ENCODE results near the gene NDUFA3. TPM values are rescaled to one million over a fixed set of nuclear protein-coding genes. Genes with fewer than 3 reads are reported as not detected.

Gene NDUFA3
- total and polyA plus RNA-seq, 7 experiments from 2014 or later, result 64.4 to 490 (median 124) TPM

DNA sequence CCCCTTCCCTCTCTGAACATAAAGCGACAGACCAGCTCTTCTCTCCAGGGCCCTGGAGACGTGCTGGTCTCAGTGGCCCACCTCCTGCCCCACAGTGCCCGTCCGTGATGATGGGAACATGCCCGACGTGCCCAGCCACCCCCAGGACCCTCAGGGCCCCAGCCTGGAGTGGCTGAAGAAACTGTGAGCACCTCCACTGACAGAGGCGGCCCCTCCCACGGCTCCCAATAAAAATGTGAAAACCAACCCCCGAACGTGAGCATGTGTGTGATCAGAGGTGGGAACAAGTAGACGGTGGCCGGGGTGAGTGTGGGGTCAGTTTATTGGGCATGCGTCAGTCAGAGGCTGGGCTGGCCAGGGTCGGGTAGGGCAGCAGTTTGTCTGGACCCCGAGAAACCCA is 4.1 kb downstream of the NDUFA3 start:
- H3K27me3 ChIP-seq (ENCODE audit: control insufficient read depth in 2 of 2, insufficient read depth in 2 of 2, low read length in 2 of 2), result no peaks in the 10 kb centered on the region
- CTCF ChIA-PET, result interaction anchor here (0.7 kb wide), 1 partner anchor 67 kb away, joined by 3 read pairs; no protein-coding TSS in a partner anchor
- H3K27ac ChIP-seq (ENCODE audit: low read depth, low read length), result no peak overlapping the region
- Mint-ChIP-seq H3K36me3 (peaks cover 3 to 27% (median 4%) of the 10 kb centered on the region in 5 donors), H3K27ac (peak overlapping the region in 1 of 9 donors; percentile 20), H3K9me3 (peaks cover 0 to 2% (median 0%) of the 10 kb centered on the region in 11 donors), H3K27me3 (peaks cover 0 to 2% (median 0%) of the 10 kb centered on the region in 5 donors), H3K4me1 (peaks cover 5 to 35% (median 28%) of the 10 kb centered on the region in 7 donors), H3K4me3 (peak overlapping the region in 1 of 10 donors; percentile 41)
- no peak overlapping the region for H3K4me3 ChIP-seq (ENCODE audit: low read length)
- H3K4me1 ChIP-seq (ENCODE audit: control insufficient read depth in 2 of 2, insufficient read depth in 2 of 2, low read length in 2 of 2), result peaks cover 0 to 6% of the 10 kb centered on the region in 2 donors
- ATAC-seq (no peak), DNase-seq (peak in 1 of 9 donors; percentile 4)
- H3K9me3 ChIP-seq (ENCODE audit: control insufficient read depth in 2 of 3, low read length in 3 of 3), result no peaks in the 10 kb centered on the region
- intact Hi-C loops (cut with micrococcal nuclease), result no loop called here
- peaks cover 4 to 63% (median 14%) of the 10 kb centered on the region in 3 experiments for H3K36me3 ChIP-seq (ENCODE audit: control insufficient read depth in 2 of 3, insufficient read depth in 3 of 3, low read length in 3 of 3)
- POLR2A ChIA-PET, result no interaction called here

DNA sequence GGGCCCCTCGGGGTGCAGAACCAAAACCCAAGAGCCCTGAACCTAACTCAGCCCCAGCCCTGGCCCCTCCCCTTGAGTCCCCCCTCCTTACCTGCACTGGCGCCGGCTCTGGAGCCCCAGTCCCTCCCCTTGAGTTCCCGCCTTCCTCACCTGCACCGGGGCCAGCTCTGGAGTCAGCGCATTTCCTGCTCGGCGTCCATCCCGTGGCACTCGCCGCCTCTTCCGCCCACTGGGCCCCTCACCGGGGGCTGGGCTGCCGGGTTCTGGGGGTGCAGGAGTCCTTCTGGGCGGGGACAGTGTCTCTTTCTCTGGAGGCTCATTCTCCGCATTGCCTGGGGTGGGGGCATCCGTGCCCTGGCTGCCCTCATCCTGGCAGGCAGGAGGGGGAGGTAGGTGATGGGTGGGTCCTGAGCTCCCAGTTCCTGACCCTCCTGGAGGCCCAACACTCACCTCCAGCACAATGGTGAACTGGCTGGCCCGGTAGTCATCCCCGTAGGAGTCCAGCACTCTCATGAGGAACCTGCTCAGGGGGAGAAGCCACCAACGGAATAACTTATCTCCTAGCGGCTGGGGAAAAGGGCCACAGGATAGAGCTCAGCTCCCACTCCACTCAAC is 5.3 kb downstream of the NDUFA3 start:
- H3K4me3 ChIP-seq (ENCODE audit: low read length), result no peak overlapping the region
- no peaks in the 10 kb centered on the region for H3K9me3 ChIP-seq (ENCODE audit: control insufficient read depth in 2 of 3, low read length in 3 of 3)
- no peaks in the 10 kb centered on the region for H3K27me3 ChIP-seq (ENCODE audit: control insufficient read depth in 2 of 2, insufficient read depth in 2 of 2, low read length in 2 of 2)
- H3K4me1 ChIP-seq (ENCODE audit: control insufficient read depth in 2 of 2, insufficient read depth in 2 of 2, low read length in 2 of 2), result peaks cover 0 to 6% of the 10 kb centered on the region in 2 donors
- intact Hi-C loops (cut with micrococcal nuclease), result no loop called here
- POLR2A ChIA-PET, result no interaction called here
- Mint-ChIP-seq H3K9me3 (no peaks in the 10 kb centered on the region), H3K36me3 (peaks cover 3 to 27% (median 4%) of the 10 kb centered on the region in 5 donors), H3K27me3 (no peaks in the 10 kb centered on the region), H3K4me3 (no peak overlapping the region), H3K27ac (peak overlapping the region in 1 of 9 donors; percentile 49), H3K4me1 (peaks cover 0 to 29% (median 25%) of the 10 kb centered on the region in 7 donors)
- peak in 1 of 9 donors; percentile 4 for DNase-seq
- CTCF ChIA-PET, result interaction anchor here (0.6 kb wide), 1 partner anchor 11 kb away, joined by 3 read pairs; no protein-coding TSS in a partner anchor
- H3K36me3 ChIP-seq (ENCODE audit: control insufficient read depth in 2 of 3, insufficient read depth in 3 of 3, low read length in 3 of 3), result peaks cover 4 to 59% (median 14%) of the 10 kb centered on the region in 3 experiments
- ATAC-seq, result no peak
- no peak overlapping the region for H3K27ac ChIP-seq (ENCODE audit: low read depth, low read length)

DNA sequence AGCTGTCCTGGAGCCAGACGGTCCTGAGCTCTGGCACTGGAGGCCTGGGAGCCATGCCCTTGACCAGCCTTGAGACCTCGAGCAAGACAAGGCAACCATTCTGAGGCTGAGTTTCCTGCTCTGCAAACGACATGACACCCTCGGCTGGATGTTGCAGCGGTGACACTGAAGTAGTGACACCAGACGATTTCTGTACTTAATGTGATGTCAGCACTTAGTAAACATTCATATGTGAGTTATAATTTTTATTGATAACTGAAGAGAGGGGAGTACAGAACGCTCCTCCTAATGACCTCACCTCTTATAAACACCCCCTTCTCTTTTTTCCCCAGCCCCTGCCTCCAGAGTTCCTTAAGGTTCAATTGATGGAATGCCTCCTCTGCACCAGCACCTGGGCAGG is 5.8 kb downstream of the NDUFA3 start:
- intact Hi-C loops (cut with micrococcal nuclease), result no loop called here
- CTCF ChIA-PET, result no interaction called here
- no peaks in the 10 kb centered on the region for H3K9me3 Mint-ChIP-seq

DNA sequence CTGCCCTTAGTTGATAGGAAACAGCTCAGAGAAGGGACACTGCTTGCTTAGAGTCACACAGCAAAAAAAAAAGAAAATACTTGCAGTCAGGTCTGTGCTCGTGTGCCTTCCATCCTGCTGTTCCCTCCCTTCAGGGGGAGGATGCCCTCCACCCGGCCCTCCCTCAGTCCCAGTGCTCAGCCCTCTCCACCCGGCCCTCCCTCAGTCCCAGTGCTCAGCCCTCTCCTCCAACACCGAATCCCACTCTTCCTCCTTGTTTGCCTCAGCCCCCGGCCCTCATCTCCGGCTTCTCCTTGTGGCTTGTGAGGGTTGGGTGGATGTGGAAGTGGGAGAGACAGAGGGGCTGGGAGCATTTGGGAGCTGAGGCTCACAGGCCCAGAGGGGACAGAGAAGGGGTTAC is 7.0 kb downstream of the NDUFA3 start:
- H3K4me3 ChIP-seq (ENCODE audit: low read length), result no peak overlapping the region
- CTCF ChIA-PET, result interaction anchor here (0.6 kb wide), 1 partner anchor 27 kb away, joined by 4 read pairs; no protein-coding TSS in a partner anchor
- H3K36me3 ChIP-seq (ENCODE audit: control insufficient read depth in 2 of 3, insufficient read depth in 3 of 3, low read length in 3 of 3), result peaks cover 4 to 58% (median 14%) of the 10 kb centered on the region in 3 experiments
- no peaks in the 10 kb centered on the region for H3K27me3 ChIP-seq (ENCODE audit: control insufficient read depth in 2 of 2, insufficient read depth in 2 of 2, low read length in 2 of 2)
- H3K27ac ChIP-seq (ENCODE audit: low read depth, low read length), result no peak overlapping the region
- ATAC-seq (no peak), DNase-seq (peak in 1 of 9 donors; percentile 2)
- intact Hi-C loops (cut with micrococcal nuclease), result loop anchor here in 1 of 2 donors (10.0 kb wide), 1 partner anchor 1005 kb away; the partner anchor contains the start of gene PPP1R12C
- peaks cover 8 to 9% of the 10 kb centered on the region in 2 donors for H3K4me1 ChIP-seq (ENCODE audit: control insufficient read depth in 2 of 2, insufficient read depth in 2 of 2, low read length in 2 of 2)
- POLR2A ChIA-PET, result no interaction called here
- H3K27me3 Mint-ChIP-seq, result no peaks in the 10 kb centered on the region
- peaks cover 12 to 35% (median 29%) of the 10 kb centered on the region in 7 donors for H3K4me1 Mint-ChIP-seq
- H3K9me3 ChIP-seq (ENCODE audit: control insufficient read depth in 2 of 3, low read length in 3 of 3), result no peaks in the 10 kb centered on the region
- H3K27ac Mint-ChIP-seq, result no peak overlapping the region
- H3K4me3 Mint-ChIP-seq, result no peak overlapping the region
- H3K9me3 Mint-ChIP-seq, result no peaks in the 10 kb centered on the region
- H3K36me3 Mint-ChIP-seq, result peaks cover 3 to 27% (median 4%) of the 10 kb centered on the region in 5 donors

More for the DNA sequence above, 5.8 kb downstream of the NDUFA3 start:
- Mint-ChIP-seq H3K27ac (no peak overlapping the region), H3K4me3 (no peak overlapping the region), H3K36me3 (peaks cover 3 to 27% (median 4%) of the 10 kb centered on the region in 5 donors), H3K27me3 (no peaks in the 10 kb centered on the region), H3K4me1 (peaks cover under 1 to 29% (median 23%) of the 10 kb centered on the region in 7 donors)
- POLR2A ChIA-PET, result no interaction called here
- Histone ChIP-seq H3K9me3 (ENCODE audit: control insufficient read depth in 2 of 3, low read length in 3 of 3) (no peaks in the 10 kb centered on the region), H3K27ac (ENCODE audit: low read depth, low read length) (no peak overlapping the region), H3K36me3 (ENCODE audit: control insufficient read depth in 2 of 3, insufficient read depth in 3 of 3, low read length in 3 of 3) (peaks cover 4 to 58% (median 14%) of the 10 kb centered on the region in 3 experiments), H3K4me3 (ENCODE audit: low read length) (no peak overlapping the region), H3K4me1 (ENCODE audit: control insufficient read depth in 2 of 2, insufficient read depth in 2 of 2, low read length in 2 of 2) (peaks cover 0 to 1% of the 10 kb centered on the region in 2 donors), H3K27me3 (ENCODE audit: control insufficient read depth in 2 of 2, insufficient read depth in 2 of 2, low read length in 2 of 2) (no peaks in the 10 kb centered on the region)
- DNase-seq, result no peak
- no peak for ATAC-seq

DNA sequence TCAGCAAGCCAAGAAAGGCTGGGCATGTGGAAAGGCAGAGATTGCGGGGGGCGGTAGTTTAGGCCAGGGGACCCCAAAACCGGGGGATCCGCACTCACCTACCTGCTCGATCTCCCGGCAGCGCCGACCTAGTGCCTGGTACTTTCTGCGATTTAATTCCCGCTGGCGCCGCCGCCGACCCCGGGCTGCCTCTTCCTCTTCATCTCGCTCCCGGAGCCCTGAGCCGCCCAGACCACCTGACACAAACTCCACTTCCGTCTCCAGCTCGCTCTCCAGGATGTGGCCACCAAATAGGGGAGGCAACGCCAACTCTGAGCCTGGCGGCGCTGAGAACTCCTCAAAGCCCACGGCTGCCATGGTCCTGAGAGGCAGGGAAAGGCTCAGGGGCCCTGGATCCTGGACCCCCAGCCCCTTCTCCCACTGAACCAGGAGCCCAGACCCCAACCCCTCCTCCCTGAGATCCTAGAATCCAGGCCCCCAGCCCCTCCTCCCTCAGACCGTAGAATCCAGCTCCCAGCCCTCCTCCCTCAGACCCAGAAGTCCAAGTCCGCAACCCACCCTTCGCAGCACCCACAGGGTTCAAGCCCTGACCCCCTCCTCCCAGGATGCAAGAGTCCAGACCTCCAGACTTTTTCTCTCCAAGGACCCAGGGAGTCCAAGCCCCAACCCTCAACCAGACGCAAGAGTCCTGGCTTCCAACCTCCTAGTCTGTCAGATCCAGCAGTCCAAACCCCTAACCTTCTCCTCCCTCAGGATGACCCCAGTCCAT is 11.9 kb downstream of the NDUFA3 start:
- H3K4me3 Mint-ChIP-seq, result peak overlapping the region; percentile 86 to 96 (median 94)
- Histone ChIP-seq H3K4me1 (ENCODE audit: control insufficient read depth in 2 of 2, insufficient read depth in 2 of 2, low read length in 2 of 2) (peaks cover 11 to 20% of the 10 kb centered on the region in 2 donors), H3K9me3 (ENCODE audit: control insufficient read depth in 2 of 3, low read length in 3 of 3) (no peaks in the 10 kb centered on the region), H3K4me3 (ENCODE audit: low read length) (peak overlapping the region; percentile 94), H3K27me3 (ENCODE audit: control insufficient read depth in 2 of 2, insufficient read depth in 2 of 2, low read length in 2 of 2) (no peaks in the 10 kb centered on the region), H3K36me3 (ENCODE audit: control insufficient read depth in 2 of 3, insufficient read depth in 3 of 3, low read length in 3 of 3) (peaks cover 4 to 33% (median 10%) of the 10 kb centered on the region in 3 experiments), H3K27ac (ENCODE audit: low read depth, low read length) (peak overlapping the region; percentile 88)
- peak overlapping the region; percentile 88 to 97 (median 94) for H3K27ac Mint-ChIP-seq
- peaks cover 0 to 2% (median 0%) of the 10 kb centered on the region in 5 donors for H3K27me3 Mint-ChIP-seq
- H3K4me1 Mint-ChIP-seq, result peaks cover 23 to 48% (median 42%) of the 10 kb centered on the region in 7 donors
- ChIA-PET CTCF (interaction anchor here (0.9 to 1.5 kb wide), 3 partner anchors 12 to 22 kb away, joined by 3 read pairs; no protein-coding TSS in a partner anchor), POLR2A (interaction anchor here (0.5 to 5.0 kb wide), 17 partner anchors 10 to 1294 kb away, joined by 3 to 86 read pairs (median 4); partner anchors contain the start of genes CNOT3, LENG1, MBOAT7 and MYADM)
- DNase-seq (peak in 8 of 9 donors; percentile 39 to 49 (median 45)), ATAC-seq (peak; percentile 21)
- H3K36me3 Mint-ChIP-seq, result peaks cover 3 to 22% (median 9%) of the 10 kb centered on the region in 5 donors
- intact Hi-C loops (cut with micrococcal nuclease), result loop anchor here (1.0 to 10.0 kb wide), 14 partner anchors 12 to 1003 kb away; partner anchors contain the start of genes CNOT3 (in 2 of the 2), LENG1 (in 2 of the 2), NDUFA3 (in 2 of the 2) and PPP1R12C (in 2 of the 2)
- peaks cover 0 to 5% (median 0%) of the 10 kb centered on the region in 11 donors for H3K9me3 Mint-ChIP-seq
